Hindlimb muscle (tissue), 1 donor: Measurements from ENCODE around the gene SCYGR4. TPM values are rescaled to one million over a fixed set of nuclear protein-coding genes. Genes with fewer than 3 reads are reported as not detected.
"Not testable (repeated sequence)": the region's sequence is repeated elsewhere in the genome, so short reads cannot be mapped to it uniquely, and the experiment has no call there.

Experiments used
- DNase-seq: peaks from one replicate; pipeline ENCODE4 v3.0.0-alpha.2; 2013
- polyA plus RNA-seq: library from polyadenylated mRNA; unstranded; fragments of 120-200 nt; gene quantifications from one replicate; pipeline ENCODE4 v1.2.1, GENCODE V29; 2013; ENCODE audit not compliant: insufficient read length

Gene SCYGR4, protein sequence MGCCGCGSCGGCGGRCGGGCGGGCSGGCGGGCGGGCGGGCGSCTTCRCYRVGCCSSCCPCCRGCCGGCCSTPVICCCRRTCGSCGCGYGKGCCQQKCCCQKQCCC
- not detected for polyA plus RNA-seq

DNA sequence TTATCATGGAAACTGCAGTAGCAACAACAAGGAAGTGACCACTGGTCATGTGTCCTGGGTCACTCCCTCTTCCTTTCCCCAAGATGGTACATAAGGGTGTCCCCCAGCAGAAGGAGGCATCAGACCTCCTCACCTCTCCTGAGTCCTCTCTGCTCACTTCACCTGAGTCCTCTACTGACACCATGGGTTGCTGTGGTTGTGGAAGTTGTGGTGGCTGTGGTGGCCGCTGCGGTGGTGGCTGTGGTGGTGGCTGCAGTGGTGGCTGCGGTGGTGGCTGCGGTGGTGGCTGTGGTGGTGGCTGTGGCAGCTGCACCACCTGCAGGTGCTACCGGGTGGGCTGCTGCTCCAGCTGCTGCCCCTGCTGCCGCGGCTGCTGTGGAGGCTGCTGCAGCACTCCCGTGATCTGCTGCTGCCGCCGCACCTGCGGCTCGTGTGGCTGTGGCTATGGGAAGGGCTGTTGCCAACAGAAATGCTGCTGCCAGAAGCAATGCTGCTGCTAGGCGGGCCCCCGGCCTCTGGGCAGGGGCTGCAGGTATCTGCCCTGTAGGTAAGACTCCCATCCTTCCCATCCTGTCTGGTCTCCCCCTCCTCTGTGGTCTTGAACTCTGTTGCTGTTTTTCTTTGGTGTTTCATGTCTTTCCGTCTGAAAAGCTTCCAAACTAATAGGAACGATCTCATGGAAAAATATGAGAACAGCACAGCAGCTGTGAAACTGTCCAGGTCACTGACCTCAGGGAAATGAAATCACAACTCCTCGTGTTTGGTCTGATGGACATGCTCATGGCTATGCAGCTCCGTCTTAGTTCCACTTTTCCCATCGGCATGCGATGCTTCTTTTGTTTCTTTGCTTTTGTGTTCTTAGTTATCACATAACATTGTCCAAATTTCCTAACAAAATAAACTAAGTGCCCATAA is at the start of gene SCYGR4:
TSS of gene SCYGR4 (plus strand) at position 183 of the 915 bp plus-strand sequence. CDS start at position 183, 0 bp downstream.
- peak; percentile 52 for DNase-seq

DNA sequence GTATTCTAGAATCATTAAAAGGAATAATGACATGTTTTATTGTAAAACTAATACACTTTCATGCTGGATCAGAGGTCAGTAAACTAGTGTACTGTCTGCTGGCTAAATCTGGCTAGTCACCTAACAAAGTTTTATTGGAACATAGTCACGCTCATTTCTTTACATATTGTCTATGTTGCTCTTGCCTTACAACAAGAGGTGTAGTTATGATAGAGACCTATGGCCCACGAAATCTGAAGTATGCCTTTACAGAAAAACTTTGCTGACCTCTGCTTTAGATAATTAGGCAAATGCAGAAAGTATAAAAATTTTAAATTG is 48.5 kb upstream of the SCYGR4 start:
- no peak for DNase-seq

- DNase-seq = no peak
These were observed 46.7 kb upstream of the SCYGR4 start for GRCh38 chr2:227570615-227571014.

DNA sequence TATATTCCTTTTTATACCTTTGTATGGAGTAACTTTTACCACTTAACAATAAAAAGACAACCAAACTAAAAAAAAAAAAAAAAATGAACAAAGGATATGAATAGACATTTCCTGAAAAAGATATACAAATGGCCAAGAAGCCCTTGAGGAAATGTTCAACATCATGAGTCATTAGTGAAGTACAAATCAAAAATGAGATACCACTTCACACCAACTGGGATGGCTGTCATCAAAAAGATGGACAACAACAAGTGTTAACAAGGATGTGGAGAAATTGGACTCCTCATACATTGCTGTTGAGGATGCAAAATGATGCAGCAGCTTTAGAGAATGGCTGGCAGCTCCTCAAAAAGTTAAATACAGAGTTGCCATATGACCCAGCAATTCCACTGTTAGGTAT is 41.2 kb upstream of the SCYGR4 start:
- no peak for DNase-seq

GRCh38 chr2:227576812-227577211 is 40.5 kb upstream of the SCYGR4 start:
- no peak for DNase-seq

- no peak for DNase-seq
These were observed 39.7 kb upstream of the SCYGR4 start for GRCh38 chr2:227577555-227577954.

DNA sequence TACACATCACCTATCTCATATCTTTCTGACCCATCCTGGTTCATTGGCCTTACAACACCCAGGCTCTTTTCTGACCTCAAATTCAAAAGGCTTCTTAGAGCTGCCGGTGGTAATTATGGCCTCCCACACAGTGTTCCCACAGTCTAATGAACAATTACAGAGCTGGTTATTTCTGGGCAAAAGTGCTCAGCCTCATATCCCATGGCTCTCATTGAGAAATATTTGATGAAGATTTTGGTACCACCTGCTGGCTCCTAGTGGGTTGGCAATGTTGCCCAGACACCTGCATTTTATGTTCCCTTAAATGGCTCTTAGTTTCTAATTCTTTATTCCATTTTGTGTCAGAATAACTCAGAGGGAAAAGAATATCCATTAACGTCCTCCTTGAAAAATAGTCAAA is 38.7 kb upstream of the SCYGR4 start:
- no peak for DNase-seq

GRCh38 chr2:227579791-227580190 is 37.5 kb upstream of the SCYGR4 start:
- no peak for DNase-seq

GRCh38 chr2:227582369-227582768 is 34.9 kb upstream of the SCYGR4 start:
- DNase-seq = no peak

- no peak for DNase-seq
These were observed 24.5 kb upstream of the SCYGR4 start for GRCh38 chr2:227592694-227593387.

DNA sequence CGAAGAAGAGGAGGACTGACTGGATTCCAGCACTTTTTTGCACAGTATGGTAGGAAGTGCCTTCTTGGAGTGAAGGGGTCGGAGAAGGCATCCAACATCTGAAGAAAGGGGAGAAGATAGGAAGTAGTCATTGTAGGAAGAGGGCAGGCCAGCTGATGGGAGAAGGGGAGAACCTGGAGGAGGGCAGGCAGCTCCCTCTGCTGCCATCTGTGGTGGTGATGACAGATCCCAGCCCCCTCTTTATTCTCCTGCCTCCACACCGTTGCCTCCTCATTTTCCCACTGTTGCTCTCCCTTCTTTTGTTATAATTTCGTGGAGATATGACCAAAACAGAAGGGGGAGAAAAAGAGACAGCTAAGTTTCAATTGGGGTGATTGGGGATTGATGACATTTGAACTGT is 21.5 kb upstream of the SCYGR4 start:
- DNase-seq = no peak

DNA sequence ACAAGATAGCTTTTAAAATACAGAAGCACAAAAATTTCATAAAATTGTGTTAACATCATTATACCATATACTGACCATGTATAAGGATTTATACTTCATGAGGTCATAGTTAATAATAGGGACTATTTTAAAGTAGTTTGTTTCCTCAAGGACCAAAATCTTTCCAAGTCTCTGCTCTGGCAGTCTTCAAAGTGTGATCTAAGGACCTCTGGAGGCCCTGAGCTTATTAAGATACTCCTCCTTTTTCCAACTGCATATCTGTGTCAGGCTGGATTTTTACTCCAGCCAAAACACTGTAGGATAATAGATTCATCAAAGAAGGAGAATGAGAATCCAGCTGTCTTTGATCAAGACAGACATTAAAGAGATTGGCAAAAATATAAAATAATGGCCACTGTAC is 20.3 kb upstream of the SCYGR4 start:
- no peak for DNase-seq

- no peak for DNase-seq
These were observed 19.3 kb upstream of the SCYGR4 start for GRCh38 chr2:227597998-227598397.

DNA sequence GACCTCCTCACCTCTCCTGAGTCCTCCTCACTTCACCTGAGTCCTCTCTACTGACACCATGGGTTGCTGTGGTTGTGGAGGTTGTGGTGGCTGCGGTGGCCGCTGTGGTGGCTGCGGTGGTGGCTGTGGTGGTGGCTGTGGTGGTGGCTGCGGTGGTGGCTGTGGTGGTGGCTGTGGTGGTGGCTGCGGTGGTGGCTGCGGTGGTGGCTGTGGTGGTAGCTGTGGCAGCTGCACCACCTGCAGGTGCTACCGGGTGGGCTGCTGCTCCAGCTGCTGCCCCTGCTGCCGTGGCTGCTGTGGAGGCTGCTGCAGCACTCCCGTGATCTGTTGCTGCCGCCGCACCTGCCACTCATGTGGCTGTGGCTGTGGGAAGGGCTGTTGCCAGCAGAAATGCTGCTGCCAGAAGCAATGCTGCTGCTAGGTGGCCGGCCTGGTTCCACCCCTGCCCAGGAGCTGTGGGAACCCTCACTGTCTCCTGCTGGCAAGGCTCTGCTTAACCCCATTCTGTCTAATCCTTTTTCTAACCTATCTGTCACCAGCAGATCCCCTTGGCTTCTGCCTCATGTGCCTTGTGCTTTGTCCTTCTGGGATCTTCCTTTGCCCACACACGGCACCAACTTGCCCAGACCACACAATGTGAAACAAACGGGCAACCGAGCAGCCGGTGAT is 18.3 kb upstream of the SCYGR4 start, which contains the start of gene SCYGR2:
TSS of gene SCYGR2 (plus strand) at position 59 of the 669 bp plus-strand sequence. CDS start at position 59, 0 bp downstream.
- DNase-seq = not testable (repeated sequence)

GRCh38 chr2:227602358-227602757 is 14.9 kb upstream of the SCYGR4 start:
- DNase-seq = no peak

- no peak for DNase-seq
These were observed 10.8 kb upstream of the SCYGR4 start for GRCh38 chr2:227606476-227606875.

- DNase-seq = no peak
These were observed 9.4 kb upstream of the SCYGR4 start for GRCh38 chr2:227607941-227608340.

DNA sequence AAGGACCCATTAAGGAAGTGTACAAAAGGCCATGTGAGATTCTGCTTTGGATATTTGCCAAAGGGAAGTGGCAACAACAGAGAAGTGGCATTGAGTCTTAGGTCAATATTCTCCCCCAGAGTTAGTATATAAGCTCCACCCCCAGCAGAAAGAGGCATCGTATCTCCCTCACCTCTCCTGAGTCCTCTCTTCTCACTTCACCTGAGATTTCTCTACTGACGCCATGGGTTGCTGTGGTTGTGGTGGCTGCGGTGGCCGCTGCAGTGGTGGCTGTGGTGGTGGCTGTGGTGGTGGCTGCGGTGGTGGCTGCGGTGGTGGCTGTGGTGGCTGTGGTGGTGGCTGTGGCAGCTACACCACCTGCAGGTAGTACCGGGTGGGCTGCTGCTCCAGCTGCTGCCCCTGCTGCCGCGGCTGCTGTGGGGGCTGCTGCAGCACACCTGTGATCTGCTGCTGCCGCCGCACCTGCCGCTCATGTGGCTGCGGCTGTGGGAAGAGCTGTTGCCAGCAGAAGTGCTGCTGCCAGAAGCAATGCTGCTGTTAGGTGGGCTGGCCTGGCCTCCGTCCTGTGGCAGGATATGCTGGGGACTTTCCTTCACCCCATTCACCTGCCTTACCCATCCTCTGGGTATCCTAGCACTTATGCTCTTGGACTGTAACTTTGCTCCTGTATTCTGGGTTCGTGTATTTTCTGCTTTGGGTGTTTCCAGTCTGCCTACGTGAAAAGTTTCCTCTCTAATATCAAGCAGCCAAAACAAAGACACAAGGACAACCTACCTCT is 8.5 kb upstream of the SCYGR4 start:
- peak; percentile 18 for DNase-seq

DNA sequence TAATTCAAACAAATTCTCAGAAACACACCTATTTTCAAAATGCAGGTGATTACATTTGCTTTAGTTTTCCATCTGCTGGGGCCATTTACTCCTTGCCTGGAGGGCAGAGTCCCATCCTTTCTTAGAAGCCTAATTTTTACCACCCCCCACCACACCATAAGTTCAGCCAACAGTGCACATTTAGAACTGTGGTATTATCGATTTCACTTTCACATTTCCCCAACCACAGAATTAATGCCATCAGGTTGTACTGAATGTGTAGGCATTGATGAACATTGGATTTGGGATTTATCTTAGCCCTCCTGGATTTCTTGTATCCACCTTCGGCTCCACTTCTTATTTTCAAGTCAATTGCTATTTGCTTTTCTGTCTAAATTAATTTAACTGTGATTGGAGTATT is 7.2 kb upstream of the SCYGR4 start:
- DNase-seq = no peak

DNA sequence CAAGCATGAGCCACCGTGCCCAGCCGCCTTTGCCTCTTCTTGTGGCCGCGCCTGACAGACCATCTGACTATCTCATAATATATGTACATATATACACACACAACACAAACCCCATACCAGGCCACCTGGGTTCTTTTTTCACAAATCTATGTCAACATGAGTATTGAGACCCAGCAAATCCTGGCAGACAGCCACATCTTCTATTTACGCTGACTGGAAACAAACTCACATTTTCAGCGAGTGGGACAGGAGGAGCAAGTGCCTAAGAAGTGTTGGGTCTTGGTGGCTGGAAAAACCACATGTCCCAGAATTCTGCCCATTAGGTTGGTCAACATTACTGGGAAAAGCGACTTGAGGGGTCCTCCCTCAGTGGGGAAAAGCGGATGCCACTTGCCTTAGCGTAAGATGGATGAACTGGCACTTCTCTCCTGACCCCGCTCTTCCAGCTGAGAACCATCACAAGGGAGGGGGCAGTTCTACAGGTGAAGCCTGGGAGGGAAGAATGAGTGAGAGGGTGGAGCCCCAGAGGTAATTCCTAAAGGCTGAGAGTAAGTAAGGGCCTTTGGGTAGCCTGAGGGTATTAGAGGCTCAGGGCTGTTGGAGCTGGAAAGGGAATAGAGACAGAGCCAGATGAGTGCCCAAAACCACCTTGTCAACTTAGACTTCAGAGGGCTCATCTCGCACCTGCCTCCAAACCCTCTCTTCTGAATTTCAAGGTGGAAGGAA is 4.6 kb upstream of the SCYGR4 start:
- DNase-seq = no peak

GRCh38 chr2:227613272-227613660 is 4.0 kb upstream of the SCYGR4 start:
- DNase-seq = no peak

DNA sequence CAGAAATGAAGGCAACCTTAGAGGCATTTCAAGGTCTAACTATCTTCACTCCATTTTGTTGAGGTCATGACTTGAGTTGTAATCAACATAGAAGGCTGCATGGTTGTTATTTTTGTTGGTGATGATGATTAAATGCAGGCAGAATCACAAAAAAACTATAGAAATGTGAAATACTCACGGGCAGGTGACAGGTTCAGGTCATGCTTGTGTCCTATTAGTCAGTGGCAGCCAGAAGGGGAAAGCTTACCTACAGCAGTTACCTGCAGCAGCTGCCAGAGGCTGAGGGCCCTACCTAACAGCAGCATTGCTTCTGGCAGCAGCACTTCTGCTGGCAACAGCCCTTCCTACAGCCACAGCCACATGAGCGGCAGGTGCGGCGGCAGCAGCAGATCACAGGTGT is 3.1 kb upstream of the SCYGR4 start:
- DNase-seq = no peak
